Dedifferentiated amniotic fluid mesenchymal stem cell (primary cell): ENCODE data around the gene MGST3.
"Not testable (repeated sequence)": the region's sequence is repeated elsewhere in the genome, so short reads cannot be mapped to it uniquely, and the experiment has no call there.

Source experiments
- DNase-seq: peaks from one replicate; pipeline ENCODE4 v3.0.0-alpha.2; 2016; ENCODE audit errors: extremely low spot score

The MGST3 gene

DNA sequence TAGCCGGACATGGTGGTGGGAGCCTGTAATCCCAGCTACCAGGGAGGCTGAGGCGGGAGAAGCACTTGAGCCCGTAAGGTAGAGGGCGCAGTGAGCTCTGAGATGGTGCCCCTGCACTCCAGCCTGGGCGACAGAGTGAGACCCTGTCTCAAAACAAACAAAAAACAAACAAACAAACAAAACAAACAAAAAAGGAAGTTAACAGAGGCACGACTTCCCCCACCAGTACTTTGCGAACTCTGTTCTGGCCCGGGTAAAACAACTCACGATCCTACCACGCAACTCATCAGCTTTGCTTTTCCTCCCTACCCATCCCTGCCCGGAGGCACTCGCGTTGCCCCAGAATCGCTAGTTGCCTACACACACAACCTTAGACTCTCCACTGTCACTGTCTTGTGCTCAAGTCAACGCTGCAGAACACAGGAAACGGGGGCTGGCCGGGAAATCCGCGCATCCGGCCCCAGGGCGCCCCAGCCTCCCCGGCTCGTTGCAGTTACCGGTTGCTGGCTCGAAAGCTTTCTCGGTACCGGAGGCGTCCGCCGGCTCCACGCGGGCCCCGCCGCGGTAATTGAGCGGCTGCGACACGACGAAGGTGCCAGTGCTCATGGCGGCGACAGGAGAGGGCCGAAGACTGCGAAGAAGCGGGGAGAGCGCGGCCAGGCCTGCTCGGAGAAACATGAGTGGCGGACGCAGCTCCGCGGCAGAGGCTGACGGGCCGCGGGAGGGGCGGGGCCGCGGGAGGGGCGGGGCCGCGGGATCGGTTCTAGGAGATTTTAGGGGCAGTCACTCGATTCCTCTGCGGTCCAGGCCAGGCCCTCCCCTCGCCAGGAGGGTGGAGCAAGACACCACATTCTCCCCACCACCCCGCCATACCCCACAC lies 67.1 kb downstream of the MGST3 start, which contains the start of gene ALDH9A1:
Gene ALDH9A1 (minus strand): TSS at position 682 of the 880 bp plus-strand sequence. CDS start 4 bp downstream, at position 678.
- DNase-seq: peak; percentile 72

DNA sequence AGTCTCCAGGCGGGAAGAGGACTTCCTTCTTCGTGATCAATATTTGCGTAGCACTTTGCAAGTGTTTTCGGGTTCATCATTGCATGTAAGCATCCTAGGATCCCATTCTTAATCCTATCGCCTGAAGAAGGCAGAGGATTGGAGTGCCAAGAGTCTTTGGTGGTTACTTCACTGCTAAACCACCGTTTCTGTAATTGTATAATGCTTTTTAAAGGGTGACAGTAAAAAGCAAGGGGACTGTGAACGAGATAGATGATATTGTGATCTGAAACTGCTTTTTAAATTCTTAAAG lies 67.7 kb downstream of the MGST3 start:
- no peak for DNase-seq

DNA sequence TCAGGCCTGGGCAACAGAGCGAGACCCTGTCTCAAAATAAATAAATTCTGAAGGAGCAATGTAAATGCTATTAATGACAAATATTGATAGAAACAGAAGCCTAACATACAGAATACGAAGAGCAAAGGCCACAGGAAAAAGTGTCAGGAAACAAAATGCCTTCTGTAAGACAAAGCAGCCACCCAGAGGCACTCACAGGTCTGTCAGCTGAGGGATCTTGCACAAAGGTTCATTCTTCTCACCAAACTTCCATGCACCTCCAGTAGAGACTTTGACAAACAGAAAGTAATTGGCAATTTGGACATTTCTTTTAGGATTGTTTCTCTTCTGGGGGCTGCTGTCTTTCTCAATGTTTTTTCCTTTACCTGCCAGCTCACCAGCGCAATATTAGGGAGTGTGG lies 68.5 kb downstream of the MGST3 start:
- DNase-seq: no peak

DNA sequence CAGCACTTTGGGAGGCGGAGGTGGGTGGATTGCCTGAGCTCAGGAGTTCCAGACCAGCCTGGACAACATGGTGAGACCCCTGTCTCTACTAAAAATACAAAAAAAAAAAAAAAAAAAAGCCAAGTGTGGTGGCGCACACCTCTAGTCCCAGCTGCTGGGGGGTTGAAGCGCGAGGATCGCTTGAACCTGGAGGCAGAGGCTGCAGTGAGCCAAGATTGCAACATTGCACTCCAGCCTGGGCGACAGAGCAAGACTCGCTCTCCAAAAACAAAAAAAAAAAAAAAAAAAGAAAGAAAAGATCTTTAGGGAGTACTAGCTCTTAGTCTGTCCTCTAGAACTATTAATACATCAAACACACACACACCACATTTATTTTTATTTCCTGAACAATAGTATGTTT lies 70.9 kb downstream of the MGST3 start:
- DNase-seq: not testable (repeated sequence)

DNA sequence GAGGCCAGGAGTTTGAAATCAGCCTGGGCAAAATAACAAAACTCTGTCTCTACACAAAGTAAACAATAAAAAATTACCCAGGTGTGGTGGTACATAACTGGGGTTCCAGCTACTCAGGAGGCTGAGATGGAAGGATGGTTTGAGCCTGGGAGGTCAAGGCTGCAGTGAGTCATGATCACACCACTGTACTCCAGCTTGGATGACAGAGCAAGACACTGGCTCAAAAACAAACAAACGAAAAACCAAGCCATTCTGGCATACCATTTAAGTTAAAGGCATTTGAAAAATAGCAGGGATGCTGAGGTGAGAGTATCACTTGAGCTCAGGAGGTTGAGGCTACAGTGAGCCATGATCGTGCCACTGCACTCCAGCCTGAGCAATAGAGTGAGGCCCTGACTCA lies 72.6 kb downstream of the MGST3 start:
- DNase-seq: no peak
